Subcutaneous adipose tissue (tissue), 4 donors: ENCODE results near the gene GRIK2. TPM values are rescaled to one million over a fixed set of nuclear protein-coding genes. Genes with fewer than 3 reads are reported as not detected.

Experiments
- CTCF ChIP-seq: fragments of 450-650 bp; IDR thresholded peaks from one replicate; pipeline ENCODE4 v1.5.1; 2016; ENCODE audit warnings: low read depth, mild to moderate bottlenecking, control low read depth, antibody characterized with exemption, moderate library complexity
- total RNA-seq, 4 donors: library from RNA; depleted of rRNA; stranded (reverse); fragments of >200 nt; gene quantifications; one replicate each; pipeline ENCODE4 v1.1.0, GENCODE V29; 2016

GRIK2 gene
- total RNA-seq, 4 donors from 2014 or later = 0.19 to 1.5 (median 0.81) TPM

GRCh38 chr6:101883505-101883904, 490.0 kb downstream of the GRIK2 start:
- no peak for TF ChIP-seq CTCF

DNA sequence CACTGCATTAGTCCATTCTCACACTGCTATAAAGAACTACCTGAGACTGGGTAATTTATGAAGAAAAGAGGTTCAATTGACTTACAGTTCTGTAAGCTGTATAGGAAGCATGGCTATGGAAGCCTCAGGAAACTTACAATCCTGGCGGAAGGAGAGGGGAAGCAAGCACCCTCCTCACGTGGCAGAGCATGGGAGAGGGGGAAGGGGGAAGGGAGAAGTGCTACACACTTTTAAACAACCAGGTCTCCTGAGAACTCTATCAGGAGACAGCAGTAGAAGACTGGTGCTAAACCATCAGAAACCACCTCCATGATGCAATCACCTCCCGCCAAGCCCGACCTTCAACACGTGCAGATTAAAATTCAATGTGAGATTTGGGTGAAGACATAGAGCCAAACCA, 494.0 kb downstream of the GRIK2 start:
- no peak for TF ChIP-seq CTCF

- TF ChIP-seq CTCF = no peak
Observed at GRCh38 chr6:101907356-101908217, 514.1 kb downstream of the GRIK2 start.

DNA sequence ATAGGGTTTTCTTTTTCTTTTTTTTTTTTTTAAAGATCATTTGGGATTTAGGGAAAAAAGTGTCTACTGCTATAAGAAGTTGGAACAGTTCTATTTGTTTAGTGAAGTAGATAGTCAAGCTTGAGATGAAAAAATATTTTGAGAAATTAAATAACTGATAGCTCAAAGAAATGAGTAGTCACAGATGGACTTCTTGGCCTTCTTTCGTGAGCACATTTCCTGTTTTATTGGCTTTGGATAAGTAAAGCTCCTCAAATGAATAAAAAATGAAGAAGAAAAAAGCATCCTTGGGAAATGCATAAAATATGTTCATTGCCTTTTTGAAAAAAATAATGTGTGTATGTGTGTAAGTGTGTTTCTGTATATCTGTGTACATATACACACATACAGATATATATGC, 515.9 kb downstream of the GRIK2 start:
- no peak for TF ChIP-seq CTCF

GRCh38 chr6:101912311-101912710, 518.8 kb downstream of the GRIK2 start:
- no peak for TF ChIP-seq CTCF

DNA sequence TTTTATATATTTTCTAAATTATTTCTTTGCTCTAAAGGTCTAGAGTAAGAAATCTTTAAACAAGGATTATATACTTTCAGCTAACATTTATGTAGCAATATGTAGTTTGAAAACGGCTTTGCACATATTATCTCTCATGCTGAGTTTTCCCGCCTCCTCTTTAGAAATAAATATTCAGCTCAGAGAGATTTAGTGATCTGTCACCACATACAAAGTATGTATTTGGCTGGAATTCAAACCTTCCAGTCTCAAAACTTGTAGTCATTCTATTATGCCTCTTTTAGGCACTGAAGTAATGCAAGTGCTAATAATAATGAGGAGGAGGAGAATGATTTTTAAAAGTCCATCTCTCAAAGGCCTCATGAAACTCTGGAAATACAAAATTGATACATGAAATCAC, 525.0 kb downstream of the GRIK2 start:
- TF ChIP-seq CTCF = no peak

- no peak for TF ChIP-seq CTCF
Observed at GRCh38 chr6:101921829-101922450, 528.4 kb downstream of the GRIK2 start.
